Subcutaneous abdominal adipose tissue (tissue), 5 donors: ENCODE measurements around the gene KCNMB2.

ENCODE experiments used
- H3K27ac ChIP-seq: one replicate; pipeline ENCODE4 v1.7.0; 2013; ENCODE audit warnings: low read depth, mild to moderate bottlenecking, inconsistent platforms, low read length, moderate library complexity
- H3K27me3 ChIP-seq, 5 donors: one replicate each; pipeline ENCODE4 v1.7.0; 2013; ENCODE audit warnings: low read length in 5 of 5, inconsistent platforms in 1 of 5; ENCODE audit not compliant: control insufficient read depth in 5 of 5, insufficient read depth in 4 of 5
- H3K36me3 ChIP-seq, 5 donors: one replicate each; pipeline ENCODE4 v1.7.0; 2013; ENCODE audit warnings: low read length in 5 of 5; ENCODE audit not compliant: control insufficient read depth in 5 of 5, insufficient read depth in 5 of 5
- H3K4me1 ChIP-seq, 5 donors: one replicate each; pipeline ENCODE4 v1.7.0; 2013; ENCODE audit warnings: low read length in 5 of 5, mild to moderate bottlenecking in 3 of 5, moderate library complexity in 1 of 5; ENCODE audit not compliant: control insufficient read depth in 5 of 5, insufficient read depth in 5 of 5
- H3K4me3 ChIP-seq, 5 donors: one replicate each; pipeline ENCODE4 v1.7.0; 2013; ENCODE audit warnings: low read length in 5 of 5, low read depth in 1 of 5
- H3K9ac ChIP-seq, 5 donors: one replicate each; pipeline ENCODE4 v1.7.0; 2013; ENCODE audit warnings: low read length in 5 of 5, mild to moderate bottlenecking in 4 of 5, moderate library complexity in 3 of 5
- H3K9me3 ChIP-seq, 5 donors: one replicate each; pipeline ENCODE4 v1.7.0; 2013; ENCODE audit warnings: low read length in 5 of 5; ENCODE audit not compliant: control insufficient read depth in 5 of 5
- donor health status: healthy.
- donor health status: healthy.
- donor health status: healthy.
- donor health status: healthy.
- donor health status: healthy.

Gene KCNMB2

DNA sequence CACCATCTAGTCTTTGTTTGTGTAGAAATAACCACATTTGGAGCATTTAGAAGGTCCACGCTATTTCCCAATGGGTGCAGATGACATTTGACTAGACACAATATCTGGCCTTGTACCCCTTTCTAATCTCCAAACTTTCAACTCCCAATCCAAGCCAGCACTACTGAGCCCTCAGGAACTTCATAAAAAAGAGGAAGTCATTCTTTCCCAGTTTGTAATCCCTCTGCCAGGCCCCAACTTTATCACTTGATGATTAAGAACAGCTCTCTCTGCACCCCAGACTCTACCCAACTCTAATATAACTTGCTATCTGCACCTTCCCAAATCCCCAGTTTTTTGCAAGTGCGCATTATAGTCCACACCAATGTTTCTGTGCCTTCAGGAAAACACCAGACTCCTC lies 170.2 kb downstream of the KCNMB2 start:
- H3K4me1 ChIP-seq = no peaks in the 10 kb centered on the region
- H3K4me3 ChIP-seq = no peak overlapping the region
- H3K9me3 ChIP-seq = no peaks in the 10 kb centered on the region
- no peaks in the 10 kb centered on the region for H3K27me3 ChIP-seq
- no peak overlapping the region for H3K9ac ChIP-seq
- H3K36me3 ChIP-seq = no peaks in the 10 kb centered on the region
- no peak overlapping the region for H3K27ac ChIP-seq

DNA sequence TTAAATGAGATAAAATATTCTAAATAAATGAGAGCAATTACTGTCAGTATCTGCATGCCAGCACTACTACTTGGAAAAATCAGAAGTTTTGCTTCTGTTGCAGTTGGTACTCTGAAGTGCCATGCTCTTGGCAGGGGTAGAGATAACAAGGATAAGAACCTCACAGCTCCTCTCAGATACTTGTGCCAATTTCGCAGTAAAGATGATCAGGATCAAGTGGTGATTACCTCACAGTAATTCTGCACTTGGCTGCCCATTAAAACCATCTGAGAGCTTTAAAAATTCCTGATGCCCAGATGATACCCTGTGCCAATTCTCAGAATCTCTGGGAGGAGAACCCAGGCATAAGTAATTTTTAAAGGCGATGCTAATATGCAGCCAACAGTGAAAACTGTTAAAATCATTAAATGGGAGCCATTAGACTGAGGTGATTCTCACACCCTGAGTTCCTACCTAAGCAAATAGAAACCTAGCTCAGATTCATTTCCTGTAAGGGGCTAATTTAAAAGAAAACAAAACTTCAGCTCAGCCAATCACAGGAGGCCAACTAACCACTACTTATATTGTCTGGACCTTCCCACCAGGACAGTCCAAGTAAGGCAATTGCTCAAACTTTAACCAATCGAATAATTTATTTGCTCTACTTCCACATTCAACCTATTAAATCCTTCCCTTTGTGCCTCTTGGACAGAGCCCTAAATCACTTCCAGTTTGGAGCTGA lies 171.2 kb downstream of the KCNMB2 start:
- Histone ChIP-seq H3K36me3 (no peaks in the 10 kb centered on the region), H3K4me1 (no peaks in the 10 kb centered on the region), H3K9me3 (no peaks in the 10 kb centered on the region), H3K9ac (no peak overlapping the region), H3K4me3 (no peak overlapping the region), H3K27ac (no peak overlapping the region), H3K27me3 (no peaks in the 10 kb centered on the region)

DNA sequence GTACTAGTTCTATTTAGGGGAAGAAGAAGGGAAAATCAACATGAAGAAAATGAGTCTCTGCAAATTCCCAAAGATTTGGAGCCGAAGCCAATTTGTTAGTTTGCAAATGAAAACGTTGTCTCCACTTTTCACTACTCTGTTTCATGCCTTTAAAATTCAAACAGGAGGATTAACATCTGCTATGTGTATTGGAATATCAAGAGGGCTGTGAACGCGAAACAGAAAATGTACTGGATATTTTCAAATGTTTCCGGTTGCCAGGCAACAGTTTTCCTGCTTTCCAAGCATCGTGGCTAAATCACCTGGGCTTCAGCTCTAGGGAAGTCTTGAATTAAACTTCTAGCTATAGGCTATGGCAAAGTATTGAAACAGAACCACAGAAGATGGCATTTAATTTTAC lies 172.8 kb downstream of the KCNMB2 start:
- H3K9ac ChIP-seq = no peak overlapping the region
- H3K4me3 ChIP-seq = no peak overlapping the region
- H3K4me1 ChIP-seq = no peaks in the 10 kb centered on the region
- H3K9me3 ChIP-seq = no peaks in the 10 kb centered on the region
- H3K27me3 ChIP-seq = no peaks in the 10 kb centered on the region
- no peak overlapping the region for H3K27ac ChIP-seq
- no peaks in the 10 kb centered on the region for H3K36me3 ChIP-seq

- Histone ChIP-seq H3K4me3 (no peak overlapping the region), H3K9me3 (no peaks in the 10 kb centered on the region), H3K27me3 (no peaks in the 10 kb centered on the region), H3K27ac (no peak overlapping the region), H3K36me3 (no peaks in the 10 kb centered on the region), H3K4me1 (peaks cover 0 to 12% (median 9%) of the 10 kb centered on the region in 5 donors), H3K9ac (no peak overlapping the region)
These were observed 175.5 kb downstream of the KCNMB2 start for GRCh38 chr3:178711753-178712152.

DNA sequence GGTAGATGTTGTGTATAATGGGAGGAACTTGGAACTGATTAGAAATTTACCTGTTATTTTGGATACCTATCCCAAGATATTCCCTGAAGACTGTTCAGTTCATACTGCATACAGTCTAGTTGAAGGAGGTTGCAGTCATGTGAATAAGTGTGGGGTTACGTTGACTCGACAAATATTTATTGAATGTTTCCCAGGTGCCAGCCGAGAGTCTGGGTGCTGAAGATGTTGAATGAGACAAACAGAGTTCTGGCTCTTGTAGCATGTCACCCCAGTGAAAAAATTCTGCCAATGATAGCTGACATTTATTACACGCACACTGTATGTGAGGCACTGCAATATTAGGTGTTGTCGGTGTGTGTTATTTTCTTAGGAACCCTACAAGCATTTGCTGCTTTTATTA lies 176.0 kb downstream of the KCNMB2 start:
- Histone ChIP-seq H3K9me3 (no peaks in the 10 kb centered on the region), H3K4me3 (no peak overlapping the region), H3K36me3 (no peaks in the 10 kb centered on the region), H3K27me3 (no peaks in the 10 kb centered on the region), H3K9ac (no peak overlapping the region), H3K4me1 (peaks cover 0 to 12% (median 9%) of the 10 kb centered on the region in 5 donors), H3K27ac (no peak overlapping the region)

DNA sequence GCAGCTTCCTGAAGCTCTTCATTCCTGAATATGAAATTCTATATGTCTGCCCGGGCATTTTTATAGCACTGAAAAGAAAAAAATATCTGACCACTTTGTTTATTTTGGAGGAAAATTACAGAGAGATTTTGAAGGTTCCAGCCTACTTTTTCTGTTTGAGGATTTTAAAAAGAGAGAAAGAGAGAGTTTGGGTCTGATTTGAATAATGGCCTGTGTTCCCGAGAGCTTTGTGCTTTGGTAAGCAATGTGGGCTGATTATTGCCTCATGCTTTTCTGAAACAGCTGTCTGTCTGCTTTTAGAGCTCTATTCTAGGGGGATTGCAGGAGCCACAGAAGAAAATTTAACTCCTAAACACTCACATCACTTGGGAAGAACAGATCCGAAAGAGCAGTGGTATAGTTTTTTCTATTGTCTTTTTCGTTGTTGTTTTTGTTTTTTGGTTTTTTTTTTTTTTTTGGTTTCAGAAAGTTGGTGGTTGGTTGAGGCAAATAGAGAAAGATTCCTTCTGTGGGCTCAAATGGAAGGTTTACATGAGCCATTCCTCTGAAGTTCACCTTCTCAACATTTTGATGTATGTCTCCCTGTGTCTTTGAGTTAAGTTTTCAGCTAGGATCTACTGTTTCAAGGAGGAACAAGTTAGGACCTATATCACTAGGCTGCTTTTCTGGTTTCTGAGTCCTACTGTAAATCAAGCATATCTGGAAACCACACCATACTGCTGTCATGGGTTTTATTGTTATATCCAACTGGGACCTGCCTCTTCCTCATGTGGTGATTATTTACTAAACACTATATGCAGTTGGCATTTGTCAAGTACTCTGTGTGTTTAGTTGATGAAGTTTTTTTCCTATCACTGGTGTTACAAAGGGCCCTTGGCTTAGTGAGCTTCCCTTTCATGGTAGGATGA lies 178.9 kb downstream of the KCNMB2 start:
- H3K27ac ChIP-seq = no peak overlapping the region
- H3K4me3 ChIP-seq = no peak overlapping the region
- no peaks in the 10 kb centered on the region for H3K36me3 ChIP-seq
- H3K27me3 ChIP-seq = no peaks in the 10 kb centered on the region
- peaks cover 2 to 24% (median 17%) of the 10 kb centered on the region in 5 donors for H3K4me1 ChIP-seq
- H3K9me3 ChIP-seq = no peaks in the 10 kb centered on the region
- no peak overlapping the region for H3K9ac ChIP-seq

- peak overlapping the region in 1 of 5 donors; percentile 8 for H3K9ac ChIP-seq
- no peaks in the 10 kb centered on the region for H3K27me3 ChIP-seq
- H3K9me3 ChIP-seq = no peaks in the 10 kb centered on the region
- no peak overlapping the region for H3K4me3 ChIP-seq
- H3K36me3 ChIP-seq = no peaks in the 10 kb centered on the region
- H3K4me1 ChIP-seq = peaks cover 2 to 24% (median 17%) of the 10 kb centered on the region in 5 donors
- H3K27ac ChIP-seq = no peak overlapping the region
These were observed 182.9 kb downstream of the KCNMB2 start for GRCh38 chr3:178718995-178719635.

DNA sequence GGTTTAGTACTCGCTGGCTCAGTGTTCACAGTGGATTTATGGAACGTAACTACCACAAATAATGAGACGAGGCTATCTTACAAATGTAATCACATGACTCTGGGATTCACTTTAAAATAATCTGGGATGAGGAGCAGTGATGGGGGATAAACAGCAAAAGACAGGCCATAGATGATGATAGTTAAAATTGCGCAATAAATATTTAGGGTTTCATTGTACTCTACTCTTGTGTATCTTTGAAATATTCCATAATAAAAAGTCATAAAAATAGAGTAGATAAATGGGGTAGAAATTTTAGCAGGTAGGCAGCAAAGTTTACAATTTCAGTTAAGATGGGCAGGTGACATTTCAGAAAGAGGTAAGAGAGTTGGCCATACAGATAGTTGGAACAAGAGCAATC lies 196.6 kb downstream of the KCNMB2 start:
- H3K27me3 ChIP-seq = no peaks in the 10 kb centered on the region
- H3K4me3 ChIP-seq = no peak overlapping the region
- peaks cover 0 to 2% (median 0%) of the 10 kb centered on the region in 5 donors for H3K9me3 ChIP-seq
- no peaks in the 10 kb centered on the region for H3K4me1 ChIP-seq
- no peaks in the 10 kb centered on the region for H3K36me3 ChIP-seq
- no peak overlapping the region for H3K27ac ChIP-seq
- H3K9ac ChIP-seq = no peak overlapping the region

- no peak overlapping the region for H3K4me3 ChIP-seq
- no peak overlapping the region for H3K9ac ChIP-seq
- peaks cover 0 to 2% (median 0%) of the 10 kb centered on the region in 5 donors for H3K9me3 ChIP-seq
- H3K27ac ChIP-seq = no peak overlapping the region
- H3K4me1 ChIP-seq = no peaks in the 10 kb centered on the region
- H3K27me3 ChIP-seq = no peaks in the 10 kb centered on the region
- no peaks in the 10 kb centered on the region for H3K36me3 ChIP-seq
These were observed 198.9 kb downstream of the KCNMB2 start for GRCh38 chr3:178735032-178735674.
